HEK293 (cell line): ENCODE data around the gene SNAP23.

Source experiments
- CTCF ChIP-seq: fragments of 450-650 bp; formaldehyde crosslinking; IDR thresholded peaks from 2 replicates; pipeline ENCODE4 v1.5.1; 2016; ENCODE audit warnings: missing biosample characterization, missing genetic modification characterization
- TCF7L2 ChIP-seq: IDR thresholded peaks from 2 replicates; pipeline ENCODE4 v1.6.1; 2011; ENCODE audit warnings: low read depth, mild to moderate bottlenecking, inconsistent platforms, low read length, moderate library complexity, borderline replicate concordance
- ZBTB20 ChIP-seq: fragments of 450-650 bp; formaldehyde crosslinking; IDR thresholded peaks from 2 replicates; pipeline ENCODE4 v1.5.1; 2016; ENCODE audit warnings: missing biosample characterization, missing genetic modification characterization
- ZNF488 ChIP-seq: fragments of 450-650 bp; formaldehyde crosslinking; IDR thresholded peaks from 2 replicates; pipeline ENCODE4 v1.5.1; 2016; ENCODE audit warnings: missing biosample characterization, missing genetic modification characterization
- ZNF558 ChIP-seq: fragments of 450-650 bp; formaldehyde crosslinking; IDR thresholded peaks from 2 replicates; pipeline ENCODE4 v1.5.1; 2016; ENCODE audit warnings: missing biosample characterization, missing genetic modification characterization
- ZNF610 ChIP-seq: fragments of 450-650 bp; formaldehyde crosslinking; IDR thresholded peaks from 2 replicates; pipeline ENCODE4 v1.5.1; 2016; ENCODE audit warnings: missing biosample characterization, missing genetic modification characterization, borderline replicate concordance
- ZSCAN18 ChIP-seq: fragments of 450-650 bp; formaldehyde crosslinking; IDR thresholded peaks from 2 replicates; pipeline ENCODE4 v1.5.1; 2016; ENCODE audit warnings: missing biosample characterization, missing genetic modification characterization

- TF ChIP-seq TCF7L2 = no peak
- TF ChIP-seq ZBTB20 (tag by site-specific recombination) = no peak
- TF ChIP-seq CTCF (tag by site-specific recombination) = no peak
- no peak for TF ChIP-seq ZSCAN18 (tag by site-specific recombination)
- TF ChIP-seq ZNF488 (tag by site-specific recombination) = no peak
- no peak for TF ChIP-seq ZNF610 (tag by site-specific recombination)
- no peak for TF ChIP-seq ZNF558 (tag by site-specific recombination)
Observed at GRCh38 chr15:42523331-42523730, 27.9 kb downstream of the SNAP23 start.
